GM23338 (cell line): Measurements from ENCODE around the gene CATSPER3.

Experiments
- CTCF ChIP-seq, 2 experiments: fragments of 200-600 bp in 1 of 2; sonication (generic) in 1 of 2; conservative IDR thresholded peaks; 2 replicates each; pipeline versions ENCODE4 v1.5.1 to v1.6.1; 2016 to 2017; ENCODE audit warnings: antibody characterized with exemption in 2 of 2, low read depth in 2 of 2, mild to moderate bottlenecking in 2 of 2, moderate library complexity in 1 of 2
- EZH2 ChIP-seq: fragments of 200-600 bp; sonication (generic); IDR thresholded peaks from one replicate; pipeline ENCODE4 v1.8.0; 2017; ENCODE audit warnings: antibody characterized with exemption, mild to moderate bottlenecking, low read depth; ENCODE audit not compliant: unreplicated experiment
- POLR2AphosphoS5 ChIP-seq: IDR thresholded peaks from 2 replicates; pipeline ENCODE4 v1.6.1; 2016; ENCODE audit warnings: antibody characterized with exemption, low read depth
- STAT1 ChIP-seq: IDR thresholded peaks from one replicate; pipeline ENCODE4 v1.6.1; 2016; ENCODE audit warnings: antibody characterized with exemption; ENCODE audit not compliant: unreplicated experiment

GRCh38 chr5:135013947-135014570 is 46.4 kb downstream of the CATSPER3 start:
- TF ChIP-seq CTCF (conservative IDR thresholded peaks at IDR 0.05; ENCODE audit: low read depth in 2 of 2) = no peak
- TF ChIP-seq POLR2AphosphoS5 = no peak
- no peak for TF ChIP-seq EZH2
- no peak for TF ChIP-seq STAT1
